OCI-LY1 (cell line): ENCODE data around the gene HEG1.

ENCODE experiments used
- CTCF ChIP-seq: fragments of 200-600 bp; sonication (generic), shearing (Covaris generic); IDR thresholded peaks from 2 replicates; pipeline ENCODE4 v1.5.1; 2017; ENCODE audit warnings: mild to moderate bottlenecking, antibody characterized with exemption, low read length, moderate library complexity, mixed read lengths
- EZH2 ChIP-seq: fragments of 200-600 bp; sonication (generic), shearing (Covaris generic); IDR thresholded peaks from 2 replicates; pipeline ENCODE4 v1.8.0; 2017; ENCODE audit warnings: borderline replicate concordance, mixed run types, mild to moderate bottlenecking, antibody characterized with exemption, low read length, moderate library complexity, mixed read lengths

GRCh38 chr3:124927574-124928045, 128.2 kb downstream of the HEG1 start:
- TF ChIP-seq CTCF: no peak
- no peak for TF ChIP-seq EZH2
